Nasal cavity respiratory epithelium epithelial cell of viscerocranial mucosa (primary cell): ENCODE measurements around the gene SSX2IP. TPM values are rescaled to one million over a fixed set of nuclear protein-coding genes. Genes with fewer than 3 reads are reported as not detected.

Experiments
- total RNA-seq: library from RNA; depleted of rRNA; stranded (reverse); fragments of >200 nt; gene quantifications from 2 replicates; pipeline ENCODE4 v1.2.3, GENCODE V29; 2014

SSX2IP gene
- total RNA-seq: 13.7 and 18.2 TPM in 2 replicates

GRCh38 chr1:84690397-84691121 is at the start of gene SSX2IP:
Gene SSX2IP (minus strand): TSS chr1:84690461. CDS start chr1:84671219, 19,242 bp downstream.

Other genes starting within 250 kb of the SSX2IP start
- 41.0 and 44.2 TPM in 2 replicates for gene RPF1, start 211.2 kb downstream of the SSX2IP start, total RNA-seq
- 0.14 and 0.34 TPM in 2 replicates for gene SPATA1, start 184.1 kb downstream of the SSX2IP start, total RNA-seq
- 12.6 and 17.4 TPM in 2 replicates for gene GNG5, start 183.9 kb downstream of the SSX2IP start, total RNA-seq
- 10.3 and 14.8 TPM in 2 replicates for gene CTBS, start 116.0 kb downstream of the SSX2IP start, total RNA-seq
- gene LPAR3, start 202.7 kb upstream of the SSX2IP start, total RNA-seq: 42.4 and 46.8 TPM in 2 replicates